HepG2 (cell line): ENCODE results near the gene TMEM35B. TPM values are rescaled to one million over a fixed set of nuclear protein-coding genes. Genes with fewer than 3 reads are reported as not detected.

ENCODE experiments used
- ATF5 ChIP-seq: sonication (generic); formaldehyde crosslinking; IDR thresholded peaks from 2 replicates; pipeline ENCODE4 v1.4.0; 2020; ENCODE audit warnings: mild to moderate bottlenecking, low read depth, missing genetic modification reagents
- HNF1B ChIP-seq: sonication (generic); formaldehyde crosslinking; IDR thresholded peaks from 2 replicates; pipeline ENCODE4 v1.5.1; 2020; ENCODE audit warnings: mild to moderate bottlenecking, moderate library complexity, missing genetic modification reagents
- KMT2B ChIP-seq: IDR thresholded peaks from 2 replicates; pipeline ENCODE4 v1.6.1; 2016; ENCODE audit warnings: missing genetic modification reagents, missing compliant biosample characterization
- LCORL ChIP-seq, 2 experiments: fragments of 450-650 bp in 1 of 2; sonication (generic) in 1 of 2; formaldehyde crosslinking in 1 of 2; IDR thresholded peaks; 2 replicates each; pipeline versions ENCODE4 v1.5.0 to v1.6.1; 2017 to 2020; ENCODE audit warnings: antibody characterized with exemption in 1 of 2, missing genetic modification reagents in 1 of 2
- MXD4 ChIP-seq: IDR thresholded peaks from 2 replicates; pipeline ENCODE4 v1.6.1; 2016; ENCODE audit warnings: mild to moderate bottlenecking, missing biosample characterization, missing genetic modification reagents
- NFAT5 ChIP-seq: sonication (generic); formaldehyde crosslinking; IDR thresholded peaks from 2 replicates; pipeline ENCODE4 v1.4.0; 2020; ENCODE audit warnings: missing genetic modification reagents
- PAX8 ChIP-seq: sonication (generic); formaldehyde crosslinking; IDR thresholded peaks from 2 replicates; pipeline ENCODE4 v1.8.0; 2022; ENCODE audit warnings: mild to moderate bottlenecking, missing genetic modification reagents, borderline replicate concordance
- SP4 ChIP-seq: sonication (generic); formaldehyde crosslinking; IDR thresholded peaks from 2 replicates; pipeline ENCODE4 v1.8.1; 2023; ENCODE audit warnings: mild to moderate bottlenecking, missing genetic modification reagents
- ZBTB1 ChIP-seq: sonication (generic); formaldehyde crosslinking; IDR thresholded peaks from 2 replicates; pipeline ENCODE4 v1.4.0; 2020; ENCODE audit warnings: missing genetic modification reagents, borderline replicate concordance
- ZBTB43 ChIP-seq: sonication (generic); formaldehyde crosslinking; conservative IDR thresholded peaks from 2 replicates; pipeline ENCODE4 v1.4.0; 2020; ENCODE audit warnings: missing genetic modification reagents
- ZFY ChIP-seq: sonication (generic); formaldehyde crosslinking; IDR thresholded peaks from 2 replicates; pipeline ENCODE4 v1.4.0; 2020; ENCODE audit warnings: missing genetic modification reagents
- ZIK1 ChIP-seq: sonication (generic); formaldehyde crosslinking; IDR thresholded peaks from 2 replicates; pipeline ENCODE4 v1.5.0; 2020; ENCODE audit warnings: mild to moderate bottlenecking, low read depth, missing genetic modification reagents, borderline replicate concordance
- ZNF501 ChIP-seq: sonication (generic); formaldehyde crosslinking; IDR thresholded peaks from 2 replicates; pipeline ENCODE4 v1.5.1; 2020; ENCODE audit warnings: mild to moderate bottlenecking, moderate library complexity, missing genetic modification reagents
- ZNF510 ChIP-seq: sonication (generic); formaldehyde crosslinking; IDR thresholded peaks from 2 replicates; pipeline ENCODE4 v1.4.0; 2020; ENCODE audit warnings: low read depth, mild to moderate bottlenecking, missing genetic modification reagents
- ZSCAN22 ChIP-seq: sonication (generic); formaldehyde crosslinking; IDR thresholded peaks from 2 replicates; pipeline ENCODE4 v1.4.0; 2020; ENCODE audit warnings: mild to moderate bottlenecking, missing genetic modification reagents
- ZUFSP ChIP-seq: sonication (generic); formaldehyde crosslinking; IDR thresholded peaks from 2 replicates; pipeline ENCODE4 v1.9.0; 2021; ENCODE audit warnings: missing genetic modification reagents, mild to moderate bottlenecking, borderline replicate concordance
- polyA plus RNA-seq, 8 experiments: library from polyadenylated mRNA; depleted of rRNA in 3 of 8; stranded (reverse) in 7 of 8; unstranded in 1 of 8; fragments of >200 nt; fragmentation: Illumina TruSeq in 4 of 8; extraction: Trizol in 4 of 8; gene quantifications; 2 replicates each; pipeline versions ENCODE4 v1.2.1 to v1.2.3, GENCODE V29; 2011 to 2016; ENCODE audit warnings: low read depth in 4 of 8, missing spikeins in 1 of 8, mixed read lengths in 1 of 8; ENCODE audit not compliant: insufficient read depth in 1 of 8
- total RNA-seq, 5 experiments: library from RNA; depleted of rRNA; stranded (reverse); fragments of >200 nt; fragmentation: Illumina TruSeq; extraction: Trizol; gene quantifications; 2 replicates each; pipeline ENCODE4 v1.2.3, GENCODE V29; 2016; ENCODE audit warnings: low read depth in 1 of 5

TMEM35B gene
- total and polyA plus RNA-seq, 2 of the 13 experiments (the other 11 are each of a cell fraction or from before 2014, with no cell fraction given): 11.5 to 26.0 TPM

GRCh38 chr1:34984793-34985608 lies at the start of gene TMEM35B (continued):
- TF ChIP-seq NFAT5 (no peak), PAX8 (CRISPR knock-in tag) (0 out of 2 replicates have a peak, but pooled peaks have one; percentile 80), KMT2B (CRISPR knock-in tag) (peak; percentile 47; the same call in 1 of the 2 replicates), ZBTB43 (CRISPR knock-in tag) (0 out of 2 replicates have a peak, but pooled peaks have one; percentile 26), ZNF501 (CRISPR knock-in tag) (peak; percentile 43; the same call in 1 of the 2 replicates), LCORL (IDR thresholded peaks at IDR 0.05) (no peak), LCORL (CRISPR knock-in tag; IDR thresholded peaks at IDR 0.05) (0 out of 2 replicates have a peak, but pooled peaks have one; percentile 30), ZFY (CRISPR knock-in tag) (peak; percentile 86), ZIK1 (CRISPR knock-in tag) (peak; percentile 86; the same call in 1 of the 2 replicates), ATF5 (0 out of 2 replicates have a peak, but pooled peaks have one; percentile 55), ZSCAN22 (CRISPR knock-in tag) (0 out of 2 replicates have a peak, but pooled peaks have one; percentile 53), HNF1B (peak; percentile 52; the same call in 1 of the 2 replicates), ZNF510 (peak; percentile 71; the same call in 1 of the 2 replicates), SP4 (CRISPR knock-in tag) (peak; percentile 70), MXD4 (CRISPR knock-in tag) (0 out of 2 replicates have a peak, but pooled peaks have one; percentile 22), ZUFSP (CRISPR knock-in tag) (no peak), ZBTB1 (CRISPR knock-in tag) (no peak)
